ENCODE measurements around the gene INO80. TPM values are rescaled to one million over a fixed set of nuclear protein-coding genes. Genes with fewer than 3 reads are reported as not detected.

The INO80 gene
- total RNA-seq, 1 donor from 2014 or later = 16.9 TPM

DNA sequence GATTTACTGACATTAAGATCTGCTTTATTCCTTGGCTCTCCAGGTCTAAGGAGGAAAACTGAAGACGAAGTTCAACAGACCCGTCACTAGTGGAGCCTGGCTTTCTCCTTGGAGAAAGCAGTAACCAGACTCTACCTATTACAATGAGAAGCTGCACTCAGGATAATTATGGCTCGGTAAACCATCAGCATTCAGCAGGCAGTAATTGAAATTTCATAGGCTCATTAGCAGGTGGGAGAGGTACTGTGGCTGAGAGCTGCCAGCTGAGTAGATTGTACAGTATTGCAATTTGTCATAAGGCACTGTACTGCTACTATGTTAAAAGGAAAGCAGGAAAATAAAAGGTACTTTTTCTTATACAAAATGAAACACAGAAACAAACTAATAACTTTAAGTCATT lies 111.6 kb downstream of the INO80 start:
- no peak for DNase-seq (ENCODE audit: low spot score)

DNA sequence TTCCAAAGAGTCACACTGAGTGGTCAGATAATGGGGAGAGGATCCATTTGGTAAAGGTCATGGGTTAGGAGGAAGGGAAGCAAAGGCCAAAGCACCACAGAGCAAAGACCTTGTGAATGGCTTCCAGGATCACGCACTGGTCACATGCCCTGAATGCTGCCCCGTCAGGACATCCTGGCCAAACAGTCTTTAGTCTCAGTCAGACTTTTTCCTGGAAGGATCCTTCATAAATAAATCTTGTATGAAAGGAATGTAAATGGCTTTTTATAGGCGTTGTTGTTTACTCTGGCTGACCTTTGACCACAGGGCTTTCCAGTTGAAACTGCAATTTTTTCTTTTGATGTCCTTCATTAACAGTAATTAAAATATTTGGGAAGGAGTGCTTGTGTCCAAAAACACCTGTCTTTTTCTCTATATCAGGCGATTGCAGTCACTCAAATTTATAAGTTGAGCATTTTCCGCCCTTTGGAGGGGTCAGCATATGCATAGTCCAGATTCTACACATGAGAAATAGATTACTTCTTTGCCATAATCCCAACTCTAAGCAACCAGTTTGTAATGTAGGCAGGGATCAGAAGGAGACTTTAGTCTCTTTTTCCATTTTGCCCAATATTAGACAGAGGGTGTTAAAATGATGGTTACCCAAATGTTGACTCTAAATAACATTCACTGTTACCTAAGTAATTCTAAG lies 114.4 kb downstream of the INO80 start:
- no peak for DNase-seq (ENCODE audit: low spot score)

DNA sequence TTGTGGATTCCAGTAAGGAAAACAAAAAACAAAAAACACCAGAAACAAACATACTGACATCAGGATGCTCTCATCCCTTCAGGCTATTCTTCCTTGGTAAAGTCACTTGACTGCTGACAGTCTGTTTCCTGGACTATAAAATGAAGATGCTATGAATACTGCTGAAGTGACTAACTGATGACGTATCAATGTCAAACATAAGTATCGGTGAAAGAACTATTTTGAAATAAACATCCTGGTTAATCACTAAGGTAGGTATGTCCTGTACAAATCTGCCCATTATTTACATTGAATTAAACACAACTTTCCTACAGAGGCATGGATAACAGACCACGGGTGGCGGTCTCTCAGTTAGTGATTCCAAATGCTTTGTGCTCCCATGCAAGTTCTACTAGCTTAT lies 116.9 kb downstream of the INO80 start:
- no peak for DNase-seq (ENCODE audit: low spot score)

DNA sequence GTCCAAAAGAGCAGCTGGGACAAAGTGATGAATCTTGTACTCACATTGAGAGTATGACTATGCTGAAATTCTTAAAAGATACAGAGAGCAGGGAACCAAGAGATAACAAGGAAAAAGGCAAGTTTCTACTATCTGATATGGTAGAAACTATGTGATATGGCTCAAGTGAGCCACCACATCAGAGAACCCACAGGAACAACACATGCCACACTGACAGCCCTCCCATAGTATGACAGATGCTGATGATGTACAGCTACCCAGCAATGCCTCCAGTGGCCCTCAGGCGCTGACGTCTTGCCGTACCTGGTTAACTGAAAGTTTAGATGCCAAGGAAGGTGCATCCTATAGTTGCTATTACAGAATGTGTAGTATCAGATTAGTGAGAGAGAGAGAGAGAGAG lies 120.4 kb downstream of the INO80 start:
- peak; percentile 59 for DNase-seq (ENCODE audit: low spot score)

DNA sequence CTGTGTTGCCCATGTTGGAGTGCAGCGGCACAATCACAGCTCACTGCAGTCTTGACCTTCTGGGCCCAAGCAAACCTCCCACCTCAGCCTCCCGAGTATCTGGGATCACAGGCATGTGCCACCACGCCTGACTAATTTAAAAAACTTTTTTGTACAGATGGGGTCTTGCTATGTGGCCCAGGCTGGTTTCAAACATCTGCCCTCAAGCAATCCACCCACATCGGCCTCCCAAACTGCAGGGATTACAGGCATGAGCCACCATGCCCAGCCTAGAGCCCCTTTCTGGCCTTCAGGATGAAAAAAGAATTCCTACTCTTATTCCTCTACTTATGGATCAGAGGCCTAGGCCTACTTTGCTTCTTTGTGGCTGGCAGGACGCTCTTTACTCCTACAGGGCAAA lies 123.3 kb downstream of the INO80 start:
- no peak for DNase-seq (ENCODE audit: low spot score)

DNA sequence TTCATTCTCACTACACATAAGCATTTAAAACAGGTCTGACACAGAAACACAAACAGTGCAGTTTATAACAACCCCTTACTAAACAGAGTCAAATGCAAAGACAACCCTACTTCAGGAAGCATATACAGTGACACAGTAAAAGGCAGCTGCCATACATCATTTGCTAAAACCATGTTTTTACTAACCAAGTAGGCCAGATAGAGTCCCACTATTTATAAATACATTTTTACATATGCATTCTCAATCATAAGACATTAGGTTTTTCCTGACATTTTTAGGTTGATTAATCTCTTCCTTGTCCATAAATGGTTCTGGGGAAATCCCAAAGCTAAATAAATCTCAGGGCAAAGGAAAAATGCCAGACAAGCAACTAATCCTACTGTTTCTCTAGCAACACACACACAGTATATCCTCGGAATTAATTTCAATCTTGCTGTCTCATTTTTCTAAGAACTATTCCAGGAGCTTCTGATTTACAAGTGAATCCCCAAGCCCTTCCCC lies 123.8 kb downstream of the INO80 start:
- peak; percentile 85 for DNase-seq (ENCODE audit: low spot score)

DNA sequence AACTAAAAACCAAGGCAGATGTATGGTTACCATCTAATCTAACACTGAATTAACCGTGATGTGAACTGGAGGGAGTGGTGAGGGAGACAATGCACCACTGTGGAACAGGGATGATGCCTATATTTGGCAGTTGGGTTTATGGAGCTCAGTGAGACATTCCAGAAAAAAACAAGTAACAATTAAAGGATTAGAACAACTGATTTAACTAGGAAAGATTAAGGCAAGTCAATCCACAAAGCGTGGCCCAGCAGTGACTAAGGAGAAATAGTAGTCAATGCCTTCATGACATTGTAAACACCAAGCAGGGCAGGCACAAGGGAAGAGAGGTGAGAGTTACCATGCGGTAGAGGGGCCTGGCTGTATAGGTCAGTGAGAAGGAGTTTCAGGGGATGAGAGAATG lies 124.7 kb downstream of the INO80 start:
- no peak for DNase-seq (ENCODE audit: low spot score)

DNA sequence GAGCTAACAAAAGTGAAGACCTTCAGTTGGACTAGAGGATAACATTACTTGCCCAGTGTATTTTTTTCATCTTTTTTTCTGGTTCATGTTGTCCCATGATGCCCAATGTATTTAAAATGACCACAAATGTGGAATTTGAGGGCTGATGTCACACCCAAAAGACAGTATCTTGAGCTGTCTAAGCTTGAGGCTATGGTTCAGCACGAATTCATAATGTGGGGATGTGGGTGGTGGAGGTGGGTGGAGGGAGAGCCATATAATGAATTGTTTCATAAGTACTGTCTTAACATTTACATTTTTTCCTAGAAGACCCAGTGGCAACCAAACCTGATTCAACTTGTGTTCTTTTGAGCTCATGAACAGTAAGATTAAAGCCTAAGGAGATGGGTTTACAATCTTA lies 125.3 kb downstream of the INO80 start:
- no peak for DNase-seq (ENCODE audit: low spot score)

DNA sequence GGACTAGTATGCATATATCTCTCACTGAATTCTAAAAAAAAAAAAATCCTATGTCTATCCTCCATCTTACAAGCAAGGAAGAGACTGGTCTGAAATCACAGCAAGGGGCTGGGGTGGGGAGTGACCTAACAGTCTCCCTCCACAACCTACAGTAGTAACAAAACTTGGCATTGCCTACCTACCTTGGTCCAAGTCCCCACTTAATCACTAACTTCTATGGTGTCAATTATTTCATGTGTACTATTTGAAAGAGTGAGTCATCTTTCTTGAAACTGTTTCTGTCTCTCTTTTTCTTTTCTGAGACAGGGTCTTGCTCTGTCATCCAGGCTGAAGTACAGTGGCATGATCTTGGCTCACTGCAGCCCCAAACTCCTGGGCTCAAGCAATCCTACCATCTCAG lies 126.0 kb downstream of the INO80 start:
- DNase-seq (ENCODE audit: low spot score) = no peak

DNA sequence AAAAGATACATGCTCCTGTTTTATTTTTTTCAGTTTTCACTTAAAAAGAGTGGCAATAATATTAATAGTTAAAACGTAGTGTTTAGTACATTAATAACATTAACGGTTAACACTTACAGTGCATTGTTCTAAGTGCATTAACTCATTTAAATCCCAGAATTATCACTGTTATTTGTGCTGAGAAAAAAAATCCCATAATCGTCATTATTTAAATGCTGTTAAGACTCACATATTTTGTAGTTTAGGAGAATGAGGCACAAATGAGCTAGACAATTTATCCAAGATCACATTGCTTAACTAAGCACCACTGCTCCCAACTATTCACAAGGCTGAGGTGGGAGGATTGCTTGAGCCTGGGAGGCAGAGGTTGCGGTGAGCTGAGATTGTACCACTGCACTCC lies 127.9 kb downstream of the INO80 start:
- DNase-seq (ENCODE audit: low spot score) = no peak

DNA sequence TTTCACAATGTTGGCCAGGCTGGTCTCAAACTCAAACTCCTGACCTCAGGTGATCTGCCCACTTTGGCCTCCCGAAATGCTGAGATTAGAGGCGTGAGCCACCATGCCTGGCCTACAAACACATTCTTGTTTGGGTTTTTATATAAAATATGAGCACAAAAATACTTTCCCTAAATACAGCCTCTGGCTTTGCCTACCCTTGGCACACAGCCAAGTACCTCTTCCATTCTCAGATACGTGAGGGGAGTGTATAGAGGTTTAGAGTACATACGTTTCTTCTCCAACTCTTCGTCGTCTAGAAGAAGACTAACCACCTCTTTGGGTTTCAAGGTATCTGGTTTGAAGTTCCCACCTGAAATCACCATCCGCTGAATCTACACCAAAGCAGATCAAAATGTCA lies 129.3 kb downstream of the INO80 start:
- no peak for DNase-seq (ENCODE audit: low spot score)

DNA sequence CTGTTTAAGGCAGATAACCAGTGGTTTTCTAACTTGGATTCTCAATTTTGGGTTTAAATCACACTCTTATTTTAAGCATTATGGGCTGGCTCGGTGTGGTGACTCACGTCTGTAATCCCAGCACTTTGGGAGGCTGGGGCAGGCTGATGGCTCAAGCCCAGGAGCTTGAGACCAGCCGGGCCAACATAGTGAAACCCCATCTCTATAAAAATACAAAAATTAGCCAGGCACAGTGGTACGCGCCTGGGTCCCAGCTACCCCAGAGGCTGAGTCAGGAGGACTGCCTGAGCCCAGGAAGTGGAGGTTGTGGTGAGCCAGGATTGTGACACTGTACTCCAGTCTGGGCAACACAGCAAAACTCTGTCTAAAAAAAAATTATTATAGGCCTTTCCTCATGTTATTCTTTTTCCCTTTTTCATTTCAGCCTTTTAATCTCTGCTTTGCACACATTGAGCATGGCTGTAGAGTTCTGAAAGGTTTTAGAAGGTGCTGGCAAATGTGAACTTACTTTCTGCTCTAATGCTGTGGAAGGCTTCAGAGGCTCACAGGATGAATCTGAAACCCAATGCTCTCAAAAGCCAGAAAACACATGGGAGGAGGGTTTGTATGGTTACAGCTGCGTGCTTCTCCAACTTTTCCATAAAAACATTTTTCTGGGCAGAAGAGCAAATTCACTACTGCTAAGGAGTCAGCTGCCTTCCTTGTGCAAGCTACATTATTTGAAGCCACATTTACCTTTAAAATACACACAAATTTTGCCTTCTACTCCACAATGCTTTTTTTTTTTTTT lies 130.3 kb downstream of the INO80 start:
- peak; percentile 43 for DNase-seq (ENCODE audit: low spot score)

DNA sequence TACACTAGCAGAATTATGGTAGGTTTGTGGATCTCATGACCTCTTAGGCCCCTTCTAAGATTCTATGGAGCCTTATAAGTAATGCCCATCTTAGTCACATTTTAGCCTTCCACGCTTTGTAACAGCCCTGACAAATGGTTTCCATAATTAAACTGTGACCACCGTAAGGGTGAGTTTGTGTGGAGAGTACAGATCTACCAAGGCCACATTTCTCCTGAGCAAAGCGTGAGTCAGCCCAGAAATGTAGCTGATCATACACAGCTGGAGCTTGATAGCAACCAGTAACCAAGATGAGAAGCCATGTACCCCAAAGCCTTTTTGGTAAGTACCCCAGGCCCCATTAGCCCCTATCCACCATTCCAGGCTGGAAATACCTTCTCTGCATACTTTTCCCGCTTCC lies 131.1 kb downstream of the INO80 start:
- no peak for DNase-seq (ENCODE audit: low spot score)

DNA sequence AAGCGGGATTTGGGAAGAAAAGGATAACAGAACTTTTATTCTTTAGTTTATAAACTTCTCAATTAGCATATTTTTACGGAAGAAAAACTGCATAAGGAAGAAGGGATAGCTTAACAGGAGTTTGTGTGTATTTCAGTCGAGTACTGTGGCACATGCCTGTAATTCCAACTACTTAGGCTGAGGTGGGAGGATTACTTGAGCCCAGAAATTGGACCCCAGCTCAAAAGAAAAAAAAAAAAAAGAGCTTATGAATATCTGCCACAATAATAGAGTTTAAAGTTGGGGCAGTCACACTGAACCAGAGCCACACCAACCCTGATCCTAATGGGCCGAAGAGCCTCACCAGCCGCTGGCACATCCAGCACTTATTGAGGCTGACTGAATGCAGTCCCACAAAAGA lies 131.7 kb downstream of the INO80 start:
- DNase-seq (ENCODE audit: low spot score) = no peak

DNA sequence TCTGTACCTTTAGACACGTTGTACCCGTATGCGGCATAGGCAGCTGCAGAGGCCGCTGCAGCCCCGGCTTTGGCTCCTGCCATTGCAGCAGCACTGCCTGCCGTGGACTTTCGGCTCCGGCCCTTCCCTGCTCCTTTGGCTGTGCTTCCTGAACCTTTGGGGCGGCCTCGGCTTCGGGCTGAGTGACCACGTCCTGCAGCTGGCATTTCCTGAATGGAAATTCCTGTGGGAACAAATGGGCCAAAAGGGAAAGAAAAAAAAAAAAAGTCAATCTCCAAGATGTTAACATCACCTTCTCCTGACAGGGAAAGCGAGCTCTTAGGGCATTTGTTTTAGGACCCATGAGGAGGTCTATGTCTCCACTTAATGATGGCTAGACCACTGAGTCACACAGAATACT lies 133.2 kb downstream of the INO80 start:
- no peak for DNase-seq (ENCODE audit: low spot score)

DNA sequence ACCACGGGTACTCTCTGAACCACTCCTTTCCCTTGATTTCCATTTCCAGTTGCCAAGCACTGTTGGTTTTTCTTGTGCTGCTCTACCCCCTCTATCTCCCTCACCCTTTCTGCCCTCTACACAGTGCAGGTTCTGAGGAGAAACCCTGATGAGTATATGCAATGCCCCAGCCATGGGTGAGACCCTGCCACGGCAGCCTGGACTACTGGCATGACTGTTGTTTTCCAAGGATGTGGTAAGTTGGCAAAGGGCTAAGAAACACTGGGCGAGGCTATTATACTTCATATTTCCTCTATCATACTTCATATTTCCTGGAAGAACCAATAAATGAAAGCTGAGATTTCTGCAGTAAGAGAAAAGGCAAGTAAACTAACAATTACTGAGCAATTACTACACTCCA lies 134.9 kb downstream of the INO80 start:
- no peak for DNase-seq (ENCODE audit: low spot score)

DNA sequence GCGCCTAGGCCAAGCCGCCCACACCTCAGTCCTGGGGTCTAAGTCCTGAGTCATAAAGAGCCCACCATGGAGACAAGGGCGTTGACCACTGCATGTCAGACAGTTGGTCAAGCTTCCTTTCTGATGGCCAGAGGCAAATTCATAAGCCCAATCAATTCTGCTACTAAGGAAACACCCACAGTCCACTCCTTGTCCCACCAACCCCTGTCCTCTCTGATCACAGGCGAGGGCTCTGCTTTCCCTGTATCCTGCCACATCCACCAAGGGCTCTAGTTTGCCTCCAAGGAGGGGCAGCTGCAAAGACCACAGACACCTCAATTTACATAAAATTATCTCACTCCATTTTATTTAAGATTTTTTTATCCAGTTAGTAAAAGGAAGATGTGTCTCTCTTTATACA lies 137.5 kb downstream of the INO80 start:
- DNase-seq (ENCODE audit: low spot score) = no peak

DNA sequence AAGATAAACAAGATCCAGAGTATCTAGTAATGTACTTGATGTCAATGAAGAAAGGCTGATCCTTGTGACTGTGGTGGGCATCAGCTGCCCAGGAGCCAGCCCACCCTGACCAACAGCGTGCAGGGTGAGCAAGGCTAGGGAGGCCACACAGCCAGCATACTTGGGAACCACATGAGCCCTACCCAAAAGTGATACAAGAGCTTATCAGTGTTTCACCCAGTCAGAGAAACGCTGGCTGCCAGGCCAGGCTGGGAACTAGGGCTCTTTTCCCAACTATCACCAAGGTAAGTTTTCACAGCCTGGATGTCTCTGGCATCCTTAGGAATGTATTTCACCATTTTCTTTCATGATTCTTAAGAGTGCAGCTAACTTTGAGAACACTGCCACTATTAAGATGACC lies 137.9 kb downstream of the INO80 start:
- no peak for DNase-seq (ENCODE audit: low spot score)

DNA sequence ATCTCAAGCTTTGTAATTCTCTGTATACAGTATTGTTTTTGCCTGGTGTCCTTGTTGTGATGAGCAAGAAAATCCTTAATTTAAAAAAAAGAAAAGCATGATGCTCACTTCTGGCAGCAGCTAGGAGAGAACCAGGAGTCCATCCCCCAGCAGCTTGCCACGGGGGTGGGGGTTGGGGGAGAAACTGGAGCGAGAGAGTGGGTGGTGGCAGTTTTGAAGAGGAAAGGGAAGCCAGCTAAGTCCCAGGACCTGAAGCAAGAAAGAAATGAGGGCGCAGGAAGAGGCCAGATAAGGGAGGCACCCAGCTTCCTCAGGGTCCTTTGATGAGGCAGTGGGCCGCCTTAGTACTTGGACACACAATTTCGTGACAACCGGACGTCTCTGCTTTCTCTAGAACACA lies 139.3 kb downstream of the INO80 start:
- DNase-seq (ENCODE audit: low spot score) = no peak

DNA sequence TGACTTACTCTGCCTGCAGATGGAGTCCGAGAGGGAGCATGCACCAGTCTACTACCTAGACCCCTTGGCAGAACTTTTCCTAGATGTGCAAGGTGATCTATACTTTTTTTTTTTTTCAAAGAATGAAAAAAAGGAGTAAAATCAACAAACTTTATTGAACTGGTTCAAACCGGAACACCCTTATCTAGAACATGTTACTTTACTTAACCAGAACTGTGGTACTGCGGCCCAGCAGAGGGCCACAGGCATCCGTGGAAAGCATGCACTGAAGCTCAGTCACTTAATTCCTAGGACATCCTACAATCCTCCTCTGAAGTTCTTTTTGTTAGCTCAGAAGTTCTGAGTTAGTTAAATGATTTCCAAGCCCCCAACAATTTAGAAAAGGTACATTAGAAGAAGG lies 141.2 kb downstream of the INO80 start:
- peak; percentile 26 for DNase-seq (ENCODE audit: low spot score)

DNA sequence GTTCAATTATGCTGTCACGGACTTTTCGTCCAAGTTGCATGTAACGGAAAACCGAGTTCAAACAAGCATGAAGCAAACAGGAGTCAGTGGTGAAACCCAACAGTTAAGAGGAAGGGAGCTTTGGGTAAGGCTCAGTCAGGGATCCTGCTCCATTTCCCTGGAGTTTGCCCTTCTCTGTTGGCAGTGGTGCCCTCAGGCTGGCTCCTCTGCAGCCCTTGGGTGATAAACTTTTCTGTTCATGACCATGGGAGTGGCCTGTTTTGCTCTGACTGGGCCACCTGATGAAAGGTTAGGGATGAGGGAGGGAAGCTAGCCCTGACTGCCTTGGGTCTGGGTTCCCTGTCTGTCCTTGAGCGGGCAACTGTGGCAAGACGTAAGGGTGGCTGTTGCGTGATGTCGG lies 146.7 kb downstream of the INO80 start:
- DNase-seq (ENCODE audit: low spot score) = no peak

DNA sequence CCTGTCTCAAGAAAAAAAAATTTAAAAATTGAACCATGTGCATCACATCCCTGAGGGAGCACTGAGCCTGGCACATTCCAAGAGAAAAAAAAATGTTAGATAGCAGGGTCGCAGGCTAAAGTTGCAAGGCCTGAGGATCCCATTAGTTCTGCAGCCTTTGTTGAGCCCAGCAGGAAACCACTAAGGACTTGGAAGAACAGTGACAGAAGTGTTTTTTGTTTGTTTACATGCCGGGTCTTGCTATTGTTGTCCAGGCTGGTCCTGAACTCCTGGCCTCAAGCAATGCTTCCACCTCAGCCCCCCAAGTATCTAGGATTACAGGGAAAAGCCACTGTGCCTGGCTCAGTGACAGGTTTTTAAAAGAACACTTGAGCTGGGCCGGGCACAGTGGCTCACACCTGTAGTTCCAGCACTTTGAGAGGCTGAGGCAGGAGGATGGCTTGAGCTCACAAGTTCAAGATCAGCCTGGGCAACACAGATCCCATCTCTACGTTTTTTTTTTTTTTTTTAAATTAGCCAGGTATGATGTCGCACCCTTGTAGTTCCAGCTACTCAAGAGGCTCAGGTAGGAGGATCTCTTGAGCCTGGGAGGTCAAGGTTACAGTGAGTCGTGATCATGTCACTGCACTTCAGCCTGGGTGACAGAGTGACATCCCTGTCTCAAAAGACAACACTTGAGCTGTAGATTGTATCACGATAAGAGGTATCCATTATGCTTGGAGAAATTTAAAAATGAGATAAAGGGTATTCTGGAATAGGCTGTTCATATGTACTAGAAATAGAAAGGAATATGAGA lies 147.6 kb downstream of the INO80 start:
- DNase-seq (ENCODE audit: low spot score) = no peak
